Muscle of leg (tissue), 11 donors: ENCODE measurements around the gene GAA. TPM values are rescaled to one million over a fixed set of nuclear protein-coding genes. Genes with fewer than 3 reads are reported as not detected.
"Not testable (repeated sequence)": the region's sequence is repeated elsewhere in the genome, so short reads cannot be mapped to it uniquely, and the experiment has no call there.

Experiments
- DNase-seq: peaks from one replicate; pipeline ENCODE4 v3.0.0; 2013
- H3K27ac ChIP-seq: one replicate; pipeline ENCODE4 v1.5.1; 2013; ENCODE audit warnings: mild to moderate bottlenecking, low read length, control low read depth
- H3K27me3 ChIP-seq: one replicate; pipeline ENCODE4 v1.6.1; 2013; ENCODE audit warnings: low read length; ENCODE audit not compliant: control insufficient read depth, insufficient read depth
- H3K36me3 ChIP-seq: one replicate; pipeline ENCODE4 v1.6.1; 2013; ENCODE audit warnings: low read length; ENCODE audit not compliant: control insufficient read depth, insufficient read depth
- H3K4me1 ChIP-seq: one replicate; pipeline ENCODE4 v1.6.1; 2013; ENCODE audit warnings: low read length; ENCODE audit not compliant: control insufficient read depth, insufficient read depth
- H3K4me3 ChIP-seq: one replicate; pipeline ENCODE4 v1.5.1; 2013; ENCODE audit warnings: low read length, control low read depth
- H3K9me3 ChIP-seq: replicated peaks from 2 replicates; pipeline ENCODE4 v1.6.1; 2013; ENCODE audit warnings: low read depth, low read length; ENCODE audit not compliant: control insufficient read depth
- WGBS: methylation state at CpG from one replicate; pipeline ENCODE4 v1.1.5; 2013; ENCODE audit warnings: missing lambda C conversion rate; ENCODE audit not compliant: insufficient coverage; 5-methylcytosine and 5-hydroxymethylcytosine counted together
- polyA plus RNA-seq, 8 donors: library from polyadenylated mRNA; unstranded; fragments of 120-200 nt; gene quantifications; one replicate each; pipeline versions ENCODE4 v1.2.1 to v1.2.3, GENCODE V29; 2013; ENCODE audit warnings: inconsistent platforms in 1 of 8, low replicate concordance in 1 of 8; ENCODE audit not compliant: insufficient read length in 8 of 8, insufficient read depth in 1 of 8
- total RNA-seq: library from RNA; stranded (reverse); fragments of 120-200 nt; gene quantifications from one replicate; pipeline ENCODE4 v1.2.4, GENCODE V29; 2013

GAA gene
- total and polyA plus RNA-seq, 9 donors, result 14.4 to 37.1 (median 29.6) TPM

DNA sequence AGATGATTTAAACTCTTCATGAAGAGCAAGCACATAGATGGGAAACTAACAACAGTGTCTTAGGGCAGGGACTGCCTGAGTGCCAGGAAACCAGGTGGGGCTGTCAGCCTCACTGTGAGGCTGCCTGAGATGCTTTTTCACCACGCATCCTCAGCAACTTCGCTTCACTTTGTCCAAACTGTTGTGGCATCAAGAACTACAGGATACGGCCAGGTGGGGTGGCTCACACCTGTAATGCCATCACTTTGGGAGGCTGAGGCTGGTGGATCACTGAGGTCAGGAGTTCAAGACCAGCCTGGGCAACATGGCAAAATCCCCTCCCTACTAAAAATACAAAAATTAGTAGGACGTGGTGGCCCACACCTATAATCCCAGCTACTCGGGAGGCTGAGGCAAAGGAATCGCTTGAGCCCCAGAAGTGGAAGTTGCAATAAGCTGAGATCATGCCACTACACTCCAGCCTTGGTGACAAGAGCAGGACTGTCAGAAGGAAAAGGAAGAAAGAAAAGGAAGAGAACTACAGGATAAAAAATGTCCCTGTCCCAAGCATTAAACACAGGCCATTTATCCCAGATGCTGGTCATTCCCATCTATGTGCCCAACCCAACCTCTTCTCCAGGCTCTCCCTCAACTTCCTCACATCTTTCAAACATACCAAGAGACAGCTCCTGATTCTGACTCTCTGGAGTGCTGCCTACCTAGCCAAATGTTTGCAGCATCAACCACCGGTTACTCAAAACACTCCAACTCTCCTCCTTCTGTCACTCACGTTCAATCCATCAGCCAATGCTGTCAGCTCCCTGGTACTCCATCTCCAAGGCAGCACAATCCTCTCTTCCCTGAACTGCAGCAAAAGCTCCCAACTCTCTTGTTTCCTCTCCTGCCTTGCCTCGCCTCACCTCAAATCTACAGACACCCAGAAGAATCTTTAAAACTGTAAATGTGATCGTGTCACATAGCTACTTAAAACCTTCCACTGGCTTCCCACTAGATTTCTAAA is 44.0 kb downstream of the GAA start:
- no peaks in the 10 kb centered on the region for H3K9me3 ChIP-seq
- H3K36me3 ChIP-seq, result peaks cover 43% of the 10 kb centered on the region
- H3K27me3 ChIP-seq, result no peaks in the 10 kb centered on the region
- no peak for DNase-seq
- peaks cover 20% of the 10 kb centered on the region for H3K4me1 ChIP-seq
- peak overlapping the region; percentile 97 for H3K4me3 ChIP-seq
- 15% methylated on average over 4 of the region's 10 CpGs for WGBS
- H3K27ac ChIP-seq, result peak overlapping the region; percentile 91

DNA sequence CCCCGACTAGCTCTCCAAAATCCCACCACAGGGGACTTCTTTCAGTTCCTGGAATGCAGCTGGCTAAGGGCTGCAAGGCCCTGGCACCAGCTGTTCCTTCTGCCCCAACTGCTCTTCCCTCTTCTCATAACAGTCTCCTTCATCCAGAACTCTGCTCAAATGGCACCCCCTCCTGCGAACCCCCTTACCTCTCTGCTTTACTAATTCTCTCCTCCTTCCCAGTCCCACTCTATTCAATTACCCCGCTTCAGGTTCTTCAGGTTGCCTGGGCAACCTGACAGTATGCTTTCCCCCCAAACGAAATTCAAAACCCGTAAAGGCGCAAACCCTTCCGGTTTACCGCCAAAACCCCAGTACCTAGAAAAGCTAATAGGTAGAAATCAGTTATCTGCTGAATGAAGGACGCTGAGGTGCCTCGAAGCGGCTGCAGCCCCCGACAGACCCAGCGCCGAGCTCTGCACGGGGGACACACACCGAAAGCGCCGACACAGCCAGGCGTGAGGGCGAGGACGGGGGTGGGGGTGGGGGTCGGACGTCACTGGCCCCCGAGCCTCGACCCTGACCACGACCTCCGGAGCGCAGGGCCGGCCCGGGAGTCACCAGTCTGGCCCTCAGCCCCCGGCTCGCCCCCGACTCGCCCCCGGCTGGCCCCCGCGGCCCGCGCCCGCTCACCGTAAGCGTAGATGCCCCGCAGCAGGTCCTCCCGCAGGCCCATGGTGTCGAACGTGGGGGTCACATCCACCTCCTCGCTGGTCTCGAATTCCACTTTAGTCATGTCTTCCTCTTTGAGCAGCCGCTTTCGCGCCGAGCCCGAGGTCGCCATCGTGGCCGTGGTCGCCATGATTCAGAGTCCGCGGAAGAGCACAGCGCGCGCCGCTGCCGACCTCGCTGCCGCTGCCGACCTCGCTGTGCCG is 45.0 kb downstream of the GAA start:
- WGBS, result 0% methylated on average over 53 of the region's 69 CpGs
- peak overlapping the region; percentile 91 for H3K27ac ChIP-seq
- peak; percentile 59 for DNase-seq

DNA sequence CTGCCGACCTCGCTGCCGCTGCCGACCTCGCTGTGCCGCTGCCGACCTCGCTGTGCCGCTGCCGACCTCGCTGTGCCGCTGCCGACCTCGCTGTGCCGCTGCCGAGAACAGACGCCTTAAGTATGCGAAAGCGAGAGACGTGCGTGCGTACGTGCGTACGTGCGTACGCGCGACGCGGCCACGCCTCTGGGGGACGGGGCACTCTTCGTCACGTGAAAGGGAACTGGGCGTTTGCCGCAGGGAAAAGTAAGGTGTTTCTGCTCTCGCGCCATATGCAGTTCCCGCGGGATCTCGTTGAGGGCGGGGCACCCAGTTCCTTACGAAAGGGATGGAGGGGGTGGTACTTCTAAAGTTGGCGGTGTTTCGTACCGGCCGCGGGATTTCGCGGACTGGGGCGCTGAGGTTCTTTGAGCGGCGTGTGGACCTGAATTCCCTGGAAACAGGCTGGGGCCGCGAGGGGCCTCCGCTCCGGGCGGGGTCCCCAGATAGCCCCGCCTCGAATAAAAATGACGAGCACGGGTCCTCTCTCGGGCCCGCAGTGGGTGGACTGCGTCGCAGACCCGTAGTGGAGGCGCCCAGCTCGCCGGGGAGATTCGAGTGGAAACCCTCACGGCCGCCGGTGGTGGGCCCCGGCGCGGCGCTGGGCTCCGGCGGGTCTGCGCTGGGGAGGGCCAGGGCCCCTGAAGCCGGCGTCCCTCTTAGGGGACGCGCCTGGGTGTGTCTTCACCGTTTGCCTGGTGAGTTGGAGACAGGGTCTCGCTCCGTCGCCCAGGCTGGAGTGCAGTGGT is 45.8 kb downstream of the GAA start, which contains the start of gene EIF4A3:
Gene EIF4A3 (minus strand): TSS at position 94 of the 788 bp plus-strand sequence. CDS start 167 bp downstream, outside the sequence.
- Histone ChIP-seq H3K4me1 (peaks cover 24% of the 10 kb centered on the region), H3K36me3 (peaks cover 30% of the 10 kb centered on the region), H3K27me3 (no peaks in the 10 kb centered on the region), H3K4me3 (peak within 1 kb of the TSS; percentile 97), H3K9me3 (no peaks in the 10 kb centered on the region), H3K27ac (peak within 1 kb of the TSS; percentile 97)
- peak; percentile 99 for DNase-seq
- under 1% methylated on average over 86 of the region's 90 CpGs for WGBS

More for the DNA sequence above, 45.0 kb downstream of the GAA start:
- Histone ChIP-seq H3K27me3 (no peaks in the 10 kb centered on the region), H3K4me3 (peak overlapping the region; percentile 97), H3K4me1 (peaks cover 20% of the 10 kb centered on the region), H3K9me3 (no peaks in the 10 kb centered on the region), H3K36me3 (peaks cover 36% of the 10 kb centered on the region)

DNA sequence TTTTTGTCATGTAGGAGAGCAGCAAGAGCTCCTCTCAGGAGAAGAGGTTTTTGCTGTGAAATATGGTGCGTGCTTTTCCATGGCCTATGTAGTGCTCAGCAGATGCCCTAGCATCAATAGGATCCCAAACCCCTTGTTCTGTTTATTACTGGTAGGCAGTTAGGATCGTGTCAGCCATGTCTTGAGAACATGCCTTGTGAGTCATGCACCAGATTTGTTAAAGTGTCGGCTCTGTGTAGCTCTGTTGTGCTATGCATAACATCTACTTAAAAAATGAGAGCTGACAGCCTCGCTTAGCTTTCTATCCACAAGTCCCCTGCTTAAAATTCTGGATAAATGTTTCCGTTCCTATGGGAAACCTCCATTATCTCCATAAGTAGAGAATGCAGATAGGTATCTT is 50.0 kb downstream of the GAA start:
- H3K27ac ChIP-seq, result no peak overlapping the region
- 60% methylated on average over 1 of the region's 5 CpGs for WGBS

DNA sequence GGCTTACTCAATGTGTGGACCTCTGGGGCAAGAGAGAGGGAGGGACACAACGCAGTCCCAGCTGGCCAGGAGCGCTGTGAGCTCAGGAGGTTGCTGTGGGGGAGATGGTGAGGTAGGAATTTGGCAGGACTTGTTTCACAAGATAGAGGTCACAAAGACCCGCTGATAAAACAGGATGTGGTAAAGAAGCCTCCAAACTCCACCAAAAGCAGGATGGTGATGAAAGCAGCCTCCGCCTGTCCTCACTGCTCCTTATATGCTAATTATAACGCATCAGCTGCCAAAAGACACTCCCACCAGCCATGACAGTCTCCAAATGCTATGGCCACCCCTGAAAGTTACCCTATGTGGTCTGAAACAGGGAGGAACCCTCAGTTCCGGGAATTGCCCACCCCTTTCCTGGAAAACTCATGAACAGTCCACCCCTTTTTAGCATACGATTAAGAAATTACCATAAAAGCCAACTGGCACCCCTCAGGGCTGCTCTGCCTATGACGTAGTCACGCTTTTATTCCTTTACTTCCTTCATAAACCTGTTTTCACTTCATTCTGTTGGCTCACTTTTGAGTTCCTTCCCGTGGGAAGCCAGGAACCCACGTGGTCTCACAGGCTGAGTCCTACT is 50.8 kb downstream of the GAA start:
- Histone ChIP-seq H3K27ac (no peak overlapping the region), H3K36me3 (peaks cover 9% of the 10 kb centered on the region), H3K9me3 (no peaks in the 10 kb centered on the region), H3K27me3 (no peaks in the 10 kb centered on the region), H3K4me1 (peaks cover 10% of the 10 kb centered on the region), H3K4me3 (no peak overlapping the region)
- 61% methylated on average over 9 of the region's 11 CpGs for WGBS
- DNase-seq, result no peak

More for the DNA sequence above, 50.0 kb downstream of the GAA start:
- H3K4me3 ChIP-seq, result no peak overlapping the region
- peaks cover 10% of the 10 kb centered on the region for H3K4me1 ChIP-seq
- no peaks in the 10 kb centered on the region for H3K27me3 ChIP-seq
- peaks cover 9% of the 10 kb centered on the region for H3K36me3 ChIP-seq
- no peak for DNase-seq
- H3K9me3 ChIP-seq, result no peaks in the 10 kb centered on the region

DNA sequence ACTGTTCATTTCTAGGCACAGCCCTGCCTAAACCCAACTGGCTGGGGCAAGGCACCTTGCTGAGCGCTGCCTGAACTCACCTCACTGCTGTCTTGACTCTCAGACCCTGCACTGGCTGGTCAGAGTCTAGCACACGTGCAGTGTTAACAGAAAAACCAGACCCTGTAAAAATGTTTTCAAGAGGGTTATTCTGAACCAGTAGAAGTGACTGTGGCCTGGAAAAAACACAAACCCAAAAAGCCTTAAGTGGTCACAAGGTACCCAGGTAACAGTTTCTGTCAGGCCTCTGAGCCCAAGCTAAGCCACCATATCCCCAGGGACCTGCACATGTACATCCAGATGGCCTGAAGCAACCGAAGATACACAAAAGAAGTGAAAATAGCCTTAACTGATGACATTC is 51.6 kb downstream of the GAA start:
- Histone ChIP-seq H3K27me3 (no peaks in the 10 kb centered on the region), H3K27ac (no peak overlapping the region), H3K4me1 (peaks cover 9% of the 10 kb centered on the region), H3K36me3 (peaks cover 9% of the 10 kb centered on the region), H3K4me3 (no peak overlapping the region), H3K9me3 (no peaks in the 10 kb centered on the region)
- 61% methylated on average over 3 of the region's 3 CpGs for WGBS
- no peak for DNase-seq

DNA sequence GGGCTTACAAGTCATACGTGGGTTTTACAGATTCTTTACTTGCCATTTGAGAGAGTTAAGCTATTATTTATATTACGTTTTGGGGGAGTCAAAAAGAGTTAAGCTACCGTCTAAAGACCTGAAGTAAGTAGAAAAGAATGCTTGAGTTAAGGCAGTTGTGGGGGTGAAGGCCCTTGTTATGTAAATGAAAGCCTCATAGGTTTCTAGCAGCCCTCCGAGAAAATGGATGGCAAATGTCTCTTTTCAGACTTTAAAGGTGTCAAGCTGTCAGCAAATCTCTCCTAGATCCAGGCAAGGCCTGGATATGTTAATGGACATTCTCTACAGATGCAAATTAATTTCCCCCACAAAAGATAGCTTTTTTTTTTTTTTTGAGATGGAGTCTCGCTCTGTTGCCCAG is 52.8 kb downstream of the GAA start:
- Histone ChIP-seq H3K27me3 (no peaks in the 10 kb centered on the region), H3K36me3 (peaks cover 9% of the 10 kb centered on the region), H3K4me3 (no peak overlapping the region), H3K27ac (no peak overlapping the region), H3K4me1 (peaks cover 6% of the 10 kb centered on the region), H3K9me3 (no peaks in the 10 kb centered on the region)
- 63% methylated on average over 2 of the region's 5 CpGs for WGBS
- DNase-seq, result no peak

DNA sequence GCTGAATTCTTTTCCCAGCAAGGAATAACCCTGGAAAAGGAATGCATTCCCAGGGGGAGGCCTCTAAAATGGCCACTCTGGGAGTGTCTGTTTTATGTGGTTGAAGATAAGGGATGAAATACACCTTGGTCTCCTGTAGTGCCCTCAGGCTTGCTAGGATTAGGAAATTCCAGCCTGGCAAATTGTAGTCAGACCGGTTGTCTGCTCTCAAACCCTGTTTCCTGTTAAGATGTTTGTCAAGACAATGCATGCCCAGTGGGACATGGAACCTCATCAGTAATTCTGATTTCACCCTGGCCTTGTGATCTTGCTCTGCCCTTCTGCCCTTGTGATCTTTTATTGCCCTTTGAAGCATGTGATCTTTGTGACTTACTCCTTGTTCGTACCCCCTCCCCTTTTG is 54.2 kb downstream of the GAA start:
- H3K4me3 ChIP-seq, H3K27me3 ChIP-seq, H3K36me3 ChIP-seq, H3K4me1 ChIP-seq, H3K9me3 ChIP-seq, DNase-seq, H3K27ac ChIP-seq: not testable (repeated sequence)
- WGBS, result no CpG with 5 or more reads among the region's 2 CpGs

DNA sequence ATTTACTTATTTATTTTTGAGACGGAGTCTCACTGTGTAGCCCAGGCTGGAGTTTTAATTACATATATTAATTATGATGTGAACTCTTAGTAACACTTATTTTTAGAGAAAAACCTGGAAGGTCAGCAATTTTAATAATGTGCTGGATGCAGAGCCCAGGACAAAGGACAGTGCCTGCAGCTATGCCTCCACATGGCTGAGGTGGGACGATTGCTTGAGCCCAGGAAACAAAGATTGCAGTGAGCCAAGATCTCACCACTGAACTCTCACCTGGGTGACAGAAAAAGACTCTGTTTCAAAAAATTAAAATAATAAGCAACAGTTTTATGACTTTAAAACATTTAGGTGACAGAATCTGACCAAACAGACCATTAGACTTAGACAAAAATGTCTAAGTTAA is 57.5 kb downstream of the GAA start:
- no peaks in the 10 kb centered on the region for H3K36me3 ChIP-seq
- H3K27me3 ChIP-seq, result peaks cover 4% of the 10 kb centered on the region
- WGBS, result no CpG with 5 or more reads among the region's 2 CpGs
- peaks cover 6% of the 10 kb centered on the region for H3K4me1 ChIP-seq
- H3K9me3 ChIP-seq, result no peaks in the 10 kb centered on the region
- H3K27ac ChIP-seq, result no peak overlapping the region
- DNase-seq, result no peak
- H3K4me3 ChIP-seq, result no peak overlapping the region
